IMR-90 (cell line): ENCODE measurements around the gene CYREN. TPM values are rescaled to one million over a fixed set of nuclear protein-coding genes. Genes with fewer than 3 reads are reported as not detected.

ENCODE experiments used
- ATAC-seq: fragments of 200-7000 bp; cut with Tn5 transposase; 2 replicates; pipeline ENCODE4 v1.9.1; 2020; ENCODE audit warnings: low read depth, mild to moderate bottlenecking, moderate library complexity
- BruUV-seq: library from RNA; stranded (reverse); fragments of 400-500 nt; replicated peaks from 2 replicates; lab custom pipeline; 2021; lab: Mats Ljungman, UMichigan
- CTCF ChIA-PET: fragments of 300-600 bp; formaldehyde crosslinking; extraction: SDS; loops from one replicate; lab custom pipeline; 2021; ENCODE audit warnings: antibody characterized with exemption; lab: Yijun Ruan, JAX
- POLR2A ChIA-PET: fragments of 300-600 bp; sonication (Branson Sonifier 250); formaldehyde crosslinking; loops from one replicate; lab custom pipeline; 2022; ENCODE audit warnings: antibody characterized with exemption; ENCODE audit not compliant: unreplicated experiment; lab: Charles Lee
- DNase-seq: peaks from one replicate; pipeline ENCODE4 v3.0.0; 2013
- H2AFZ ChIP-seq: replicated peaks from 2 replicates; pipeline ENCODE3; 2013; ENCODE audit warnings: low read length, mild to moderate bottlenecking; ENCODE audit not compliant: poor library complexity
- H2AK5ac ChIP-seq: 2 replicates; pipeline ENCODE4 v1.6.1; 2013; ENCODE audit warnings: low read depth, low read length, inconsistent platforms
- H2AK9ac ChIP-seq: replicated peaks from 2 replicates; pipeline ENCODE3; 2013; ENCODE audit warnings: mild to moderate bottlenecking, low read depth, low read length, moderate library complexity; ENCODE audit not compliant: poor library complexity
- H2BK120ac ChIP-seq: 2 replicates; pipeline ENCODE4 v1.6.1; 2013; ENCODE audit warnings: low read depth, low read length, inconsistent platforms
- H2BK15ac ChIP-seq: 3 replicates; pipeline ENCODE4 v1.6.1; 2013; ENCODE audit warnings: low read depth, low read length, inconsistent platforms
- H2BK20ac ChIP-seq: 2 replicates; pipeline ENCODE4 v1.6.1; 2013; ENCODE audit warnings: low read depth, mild to moderate bottlenecking, inconsistent platforms, low read length, moderate library complexity
- H2BK5ac ChIP-seq: 2 replicates; pipeline ENCODE4 v1.6.1; 2013; ENCODE audit warnings: mild to moderate bottlenecking, low read depth, low read length, inconsistent platforms; ENCODE audit not compliant: poor library complexity, severe bottlenecking
- H3K14ac ChIP-seq: replicated peaks from 2 replicates; pipeline ENCODE4 v1.6.1; 2013; ENCODE audit warnings: low read depth, low read length, inconsistent platforms
- H3K18ac ChIP-seq: 2 replicates; pipeline ENCODE4 v1.6.1; 2013; ENCODE audit warnings: low read depth, low read length, control low read depth
- H3K23ac ChIP-seq: 2 replicates; pipeline ENCODE4 v1.6.1; 2013; ENCODE audit warnings: low read depth, low read length, inconsistent platforms
- H3K27ac ChIP-seq: 2 replicates; pipeline ENCODE4 v1.5.1; 2013; ENCODE audit warnings: mild to moderate bottlenecking, control low read depth, low read length; ENCODE audit not compliant: insufficient read depth
- H3K27me3 ChIP-seq: 2 replicates; pipeline ENCODE4 v1.6.1; 2013; ENCODE audit warnings: low read length; ENCODE audit not compliant: control insufficient read depth, insufficient read depth
- H3K36me3 ChIP-seq: 2 replicates; pipeline ENCODE4 v1.6.1; 2013; ENCODE audit warnings: low read length, mixed read lengths; ENCODE audit not compliant: control insufficient read depth, insufficient read depth
- H3K4ac ChIP-seq: 2 replicates; pipeline ENCODE4 v1.6.1; 2013; ENCODE audit warnings: low read depth, low read length, inconsistent platforms
- H3K4me1 ChIP-seq: 2 replicates; pipeline ENCODE4 v1.6.1; 2013; ENCODE audit warnings: low read length, mixed read lengths; ENCODE audit not compliant: control insufficient read depth, insufficient read depth
- H3K4me2 ChIP-seq: 2 replicates; pipeline ENCODE4 v1.6.1; 2013; ENCODE audit warnings: low read depth, mild to moderate bottlenecking, control low read depth, low read length, moderate library complexity
- H3K4me3 ChIP-seq: 2 replicates; pipeline ENCODE4 v1.5.1; 2013; ENCODE audit warnings: low read depth, mild to moderate bottlenecking, control low read depth, low read length, moderate library complexity; ENCODE audit not compliant: insufficient read depth
- H3K56ac ChIP-seq: 2 replicates; pipeline ENCODE4 v1.6.1; 2013; ENCODE audit warnings: low read length, inconsistent platforms; ENCODE audit not compliant: insufficient read depth; ENCODE audit errors: extremely low read depth
- H3K79me1 ChIP-seq, 2 experiments: 2 replicates each; pipeline ENCODE4 v1.6.1; 2013; ENCODE audit warnings: low read length in 2 of 2, inconsistent platforms in 1 of 2, low read depth in 1 of 2
- H3K9ac ChIP-seq: 2 replicates; pipeline ENCODE4 v1.6.1; 2013; ENCODE audit warnings: low read depth, low read length, control low read depth
- H3K9me1 ChIP-seq: 2 replicates; pipeline ENCODE4 v1.6.1; 2013; ENCODE audit warnings: low read length, inconsistent platforms; ENCODE audit not compliant: insufficient read depth
- H3K9me3 ChIP-seq: 2 replicates; pipeline ENCODE4 v1.6.1; 2013; ENCODE audit warnings: low read length; ENCODE audit not compliant: control insufficient read depth, insufficient read depth
- H4K20me1 ChIP-seq: 2 replicates; pipeline ENCODE4 v1.6.1; 2013; ENCODE audit warnings: low read length, inconsistent platforms; ENCODE audit not compliant: insufficient read depth
- H4K5ac ChIP-seq: 2 replicates; pipeline ENCODE4 v1.6.1; 2013; ENCODE audit warnings: mild to moderate bottlenecking, low read depth, low read length, control low read depth
- H4K8ac ChIP-seq, 2 experiments: 2 replicates each; pipeline ENCODE4 v1.6.1; 2013; ENCODE audit warnings: low read depth in 2 of 2, low read length in 2 of 2, control low read depth in 1 of 2, inconsistent platforms in 1 of 2
- H4K91ac ChIP-seq: 2 replicates; pipeline ENCODE4 v1.6.1; 2013; ENCODE audit warnings: low read depth, low read length, inconsistent platforms; ENCODE audit not compliant: insufficient read depth
- CEBPB ChIP-seq: IDR thresholded peaks from 2 replicates; pipeline ENCODE4 v1.6.1; 2012; ENCODE audit warnings: low read depth, low read length, improper control_type of control experiment
- CHD1 ChIP-seq: IDR thresholded peaks from 2 replicates; pipeline ENCODE4 v1.6.1; 2012; ENCODE audit warnings: low read depth, low read length, improper control_type of control experiment
- FOS ChIP-seq: fragments of 150-350 bp; IDR thresholded peaks from 2 replicates; pipeline ENCODE4 v1.6.1; 2016; ENCODE audit warnings: low read depth, low read length
- MAZ ChIP-seq: IDR thresholded peaks from 2 replicates; pipeline ENCODE4 v1.6.1; 2012; ENCODE audit warnings: low read depth, mild to moderate bottlenecking, low read length, improper control_type of control experiment, moderate library complexity, borderline replicate concordance
- MXI1 ChIP-seq: IDR thresholded peaks from 2 replicates; pipeline ENCODE4 v1.6.1; 2012; ENCODE audit warnings: low read depth, mild to moderate bottlenecking, low read length, moderate library complexity, borderline replicate concordance
- POLR2A ChIP-seq: IDR thresholded peaks from 2 replicates; pipeline ENCODE4 v1.6.1; 2012; ENCODE audit warnings: mild to moderate bottlenecking, low read depth, low read length
- RAD21 ChIP-seq: IDR thresholded peaks from 2 replicates; pipeline ENCODE4 v1.6.1; 2012; ENCODE audit warnings: low read length, improper control_type of control experiment
- SMC3 ChIP-seq: fragments of 150-350 bp; IDR thresholded peaks from 2 replicates; pipeline ENCODE4 v1.6.1; 2016; ENCODE audit warnings: low read depth, mild to moderate bottlenecking, antibody characterized with exemption, low read length, moderate library complexity
- WGBS, 2 experiments: methylation state at CpG; one replicate each; pipeline versions ENCODE4 v1.1.5 to v1.1.7; 2013; ENCODE audit warnings: missing lambda C conversion rate in 2 of 2; ENCODE audit not compliant: insufficient read length in 1 of 2; ENCODE audit errors: extremely low coverage in 2 of 2; 5-methylcytosine and 5-hydroxymethylcytosine counted together
- dilution Hi-C: fragments of 300-500 bp; cut with HindIII; formaldehyde crosslinking; loops from one replicate; pipeline ENCODE4 v1.14.3; 2018; ENCODE audit warnings: low sequenced_read_pairs; ENCODE audit not compliant: unreplicated experiment
- in situ Hi-C: fragments of 300-500 bp; cut with MboI; formaldehyde crosslinking; loops from 3 replicates; pipeline ENCODE4 v1.14.3; 2019; ENCODE audit warnings: low sequenced_read_pairs, inconsistent platforms, mixed read lengths
- intact Hi-C: fragments of 100-400 bp; cut with micrococcal nuclease; formaldehyde crosslinking; loops from 2 replicates; pipeline ENCODE4 v1.10.0; 2022
- polyA plus RNA-seq, 3 experiments: library from polyadenylated mRNA; depleted of rRNA; stranded (reverse); fragments of >200 nt; gene quantifications; 2 replicates each; pipeline ENCODE4 v1.2.3, GENCODE V29; 2012; ENCODE audit warnings: low replicate concordance in 1 of 3
- total RNA-seq: library from RNA; depleted of rRNA; stranded (reverse); fragments of >200 nt; gene quantifications from 2 replicates; pipeline ENCODE4 v1.2.3, GENCODE V29; 2012

CYREN gene
- total and polyA plus RNA-seq, 2 of the 4 experiments (the other 2 are of a cell fraction) = 26.5 to 29.2 TPM

DNA sequence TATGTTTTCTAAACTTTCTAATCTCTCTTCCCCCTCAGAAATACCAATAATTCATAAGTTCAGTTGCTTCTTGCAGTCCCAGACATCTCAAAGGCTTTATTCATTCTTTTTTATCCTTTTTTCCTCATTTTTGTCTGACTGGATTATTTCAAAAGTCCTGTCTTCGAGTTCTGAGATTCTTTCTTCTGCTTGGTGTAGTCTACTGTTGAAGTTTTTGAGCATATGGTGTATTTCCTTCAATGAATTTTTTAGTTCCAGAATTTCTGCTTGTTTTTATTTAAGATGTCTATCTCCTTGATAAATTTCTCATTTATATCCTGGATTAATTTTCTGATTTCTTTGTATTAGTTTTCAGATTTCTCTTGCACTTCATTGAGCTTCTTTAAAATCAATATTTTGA lies 14.2 kb downstream of the CYREN start:
- H3K4me1 ChIP-seq = peaks cover 16% of the 10 kb centered on the region
- no peak overlapping the region for H3K18ac ChIP-seq
- H2BK5ac ChIP-seq = no peak overlapping the region
- H2BK15ac ChIP-seq = no peak overlapping the region
- ChIA-PET CTCF (no interaction called here), POLR2A (no interaction called here)
- intact Hi-C loops (no loop called here), in situ Hi-C loops (no loop called here), dilution Hi-C loops (no loop called here)
- H2BK20ac ChIP-seq = no peak overlapping the region
- H2AK9ac ChIP-seq = no peak overlapping the region
- H3K56ac ChIP-seq = no peak overlapping the region
- TF ChIP-seq FOS = no peak
- no peak for TF ChIP-seq MXI1
- TF ChIP-seq RAD21 = no peak
- TF ChIP-seq SMC3 = no peak
- TF ChIP-seq POLR2A = no peak
- no peak for TF ChIP-seq CHD1
- TF ChIP-seq MAZ = no peak
- no peak for TF ChIP-seq CEBPB
- no peak overlapping the region for H3K23ac ChIP-seq
- H3K4ac ChIP-seq = no peak overlapping the region
- no peaks in the 10 kb centered on the region for H3K27me3 ChIP-seq
- H2BK120ac ChIP-seq = no peak overlapping the region
- H2AK5ac ChIP-seq = no peak overlapping the region
- no peak overlapping the region for H4K91ac ChIP-seq
- no peak overlapping the region for H3K9ac ChIP-seq
- DNase-seq (no peak), ATAC-seq (no peak)
- H3K9me3 ChIP-seq = peaks cover 5% of the 10 kb centered on the region; the same call in 1 of the 2 replicates
- H4K8ac ChIP-seq = no peak overlapping the region
- peaks cover 0 to 18% of the 10 kb centered on the region in 2 experiments; a peak in 2 of 4 replicates for H3K79me1 ChIP-seq
- H4K5ac ChIP-seq = no peak overlapping the region
- no peak overlapping the region for H3K27ac ChIP-seq
- no peak overlapping the region for H2AFZ ChIP-seq
- H4K20me1 ChIP-seq = no peaks in the 10 kb centered on the region
- H3K14ac ChIP-seq = no peak overlapping the region
- BruUV-seq = no TSS peak
- H3K4me2 ChIP-seq = no peak overlapping the region
- H3K36me3 ChIP-seq = no peaks in the 10 kb centered on the region
- no peak overlapping the region for H3K4me3 ChIP-seq
- no CpG with 5 or more reads among the region's 1 CpG for WGBS, 2 experiments
- H3K9me1 ChIP-seq = peaks cover 4% of the 10 kb centered on the region
